Choroid plexus epithelial cell (primary cell): ENCODE results near the gene KIR2DL1.
"Not testable (repeated sequence)": the region's sequence is repeated elsewhere in the genome, so short reads cannot be mapped to it uniquely, and the experiment has no call there.

ENCODE experiments used
- DNase-seq: peaks from one replicate; pipeline ENCODE4 v3.0.0-alpha.2; 2010; ENCODE audit warnings: low read depth
- H3K4me3 ChIP-seq: 2 replicates; pipeline ENCODE4 v1.5.1; 2011; ENCODE audit warnings: low read depth, mild to moderate bottlenecking, control low read depth, low read length, moderate library complexity
- CTCF ChIP-seq: conservative IDR thresholded peaks from 2 replicates; pipeline ENCODE4 v1.5.1; 2011; ENCODE audit warnings: low read depth, mild to moderate bottlenecking, control low read depth, inconsistent platforms, low read length, moderate library complexity

The KIR2DL1 gene

GRCh38 chr19:54817670-54818536 is 48.3 kb downstream of the KIR2DL1 start:
- no peak overlapping the region for H3K4me3 ChIP-seq
- DNase-seq = no peak
- no peak for TF ChIP-seq CTCF

GRCh38 chr19:54824416-54824815 is 54.8 kb downstream of the KIR2DL1 start:
- not testable (repeated sequence) for DNase-seq, H3K4me3 ChIP-seq

GRCh38 chr19:54825326-54825725 is 55.7 kb downstream of the KIR2DL1 start:
- H3K4me3 ChIP-seq, DNase-seq: not testable (repeated sequence)

- H3K4me3 ChIP-seq, DNase-seq: not testable (repeated sequence)
Measured at GRCh38 chr19:54828064-54828463, 58.5 kb downstream of the KIR2DL1 start.

GRCh38 chr19:54832496-54832895 is 62.9 kb downstream of the KIR2DL1 start, which contains the start of gene KIR2DS4:
Gene KIR2DS4, plus strand, starts transcription at chr19:54832676.
- DNase-seq, H3K4me3 ChIP-seq: not testable (repeated sequence)
